ENCODE data around the gene OPN1MW2. TPM values are rescaled to one million over a fixed set of nuclear protein-coding genes. Genes with fewer than 3 reads are reported as not detected.

OPN1MW2 gene
- total and polyA plus RNA-seq, 7 donors, result not detected

Other genes starting within 250 kb of the OPN1MW2 start
- 10 to 100 TPM; 29.8 to 50.1 (median 40.0) TPM for gene HCFC1, start 247.9 kb upstream of the OPN1MW2 start, total RNA-seq
- gene HCFC1, start 247.9 kb upstream of the OPN1MW2 start, polyA plus RNA-seq, result 10 to 100 TPM; 15.1 to 46.5 (median 25.8) TPM
- gene TMEM187, start 247.0 kb upstream of the OPN1MW2 start, total RNA-seq, result 1 to 10 TPM; 3.2 to 7.8 (median 6.8) TPM
- 1 to 10 TPM; 2.2 to 6.7 (median 5.2) TPM for gene TMEM187, start 247.0 kb upstream of the OPN1MW2 start, polyA plus RNA-seq
- 100 to 1,000 TPM in 2 of 4 donors, 10 to 100 TPM in 2; 56.1 to 158 (median 101) TPM for gene IRAK1, start 199.9 kb upstream of the OPN1MW2 start, total RNA-seq
- gene IRAK1, start 199.9 kb upstream of the OPN1MW2 start, polyA plus RNA-seq, result 100 to 1,000 TPM; 127 to 368 (median 202) TPM
- gene MECP2, start 122.0 kb upstream of the OPN1MW2 start, total RNA-seq, result 10 to 100 TPM; 27.6 to 46.9 (median 33.9) TPM
- gene MECP2, start 122.0 kb upstream of the OPN1MW2 start, polyA plus RNA-seq, result 10 to 100 TPM; 33.5 to 54.4 (median 35.5) TPM
- not detected for gene OPN1LW, start 75.5 kb upstream of the OPN1MW2 start, total RNA-seq
- under 1 TPM in 1 of 3 donors, not detected in 2; 0.13 TPM for gene OPN1LW, start 75.5 kb upstream of the OPN1MW2 start, polyA plus RNA-seq
- gene OPN1MW, start 37.2 kb upstream of the OPN1MW2 start, total RNA-seq, result not detected
- not detected for gene OPN1MW, start 37.2 kb upstream of the OPN1MW2 start, polyA plus RNA-seq
- not detected for gene OPN1MW3, start 37.8 kb downstream of the OPN1MW2 start, total RNA-seq
- not detected for gene OPN1MW3, start 37.8 kb downstream of the OPN1MW2 start, polyA plus RNA-seq
- gene TEX28, start 75.4 kb downstream of the OPN1MW2 start, total RNA-seq, result not detected
- gene TEX28, start 75.4 kb downstream of the OPN1MW2 start, polyA plus RNA-seq, result not detected
- gene TKTL1, start 76.0 kb downstream of the OPN1MW2 start, total RNA-seq, result under 1 TPM in 3 of 4 donors, not detected in 1; 0.19 to 0.44 (median 0.26) TPM
- under 1 TPM; 0.24 to 0.52 (median 0.30) TPM for gene TKTL1, start 76.0 kb downstream of the OPN1MW2 start, polyA plus RNA-seq
- gene FLNA, start 154.9 kb downstream of the OPN1MW2 start, total RNA-seq, result 10 to 100 TPM; 66.9 to 92.5 (median 76.4) TPM
- 100 to 1,000 TPM in 1 of 3 donors, 10 to 100 TPM in 2; 45.7 to 106 (median 56.0) TPM for gene FLNA, start 154.9 kb downstream of the OPN1MW2 start, polyA plus RNA-seq
- gene EMD, start 159.5 kb downstream of the OPN1MW2 start, total RNA-seq, result 10 to 100 TPM; 61.1 to 78.2 (median 66.5) TPM
- gene EMD, start 159.5 kb downstream of the OPN1MW2 start, polyA plus RNA-seq, result 100 to 1,000 TPM in 1 of 3 donors, 10 to 100 TPM in 2; 91.6 to 101 (median 94.9) TPM
- gene RPL10, start 178.6 kb downstream of the OPN1MW2 start, total RNA-seq, result 1,000 to 10,000 TPM; 1,403 to 2,633 (median 2,325) TPM
- gene RPL10, start 178.6 kb downstream of the OPN1MW2 start, polyA plus RNA-seq, result 1,000 to 10,000 TPM; 4,938 to 5,433 (median 5,248) TPM
- 100 to 1,000 TPM in 2 of 4 donors, 10 to 100 TPM in 2; 72.6 to 149 (median 111) TPM for gene DNASE1L1, start 189.5 kb downstream of the OPN1MW2 start, total RNA-seq
- gene DNASE1L1, start 189.5 kb downstream of the OPN1MW2 start, polyA plus RNA-seq, result 10 to 100 TPM; 42.2 to 75.1 (median 71.1) TPM
- gene TAFAZZIN, start 191.8 kb downstream of the OPN1MW2 start, total RNA-seq, result 10 to 100 TPM; 17.7 to 25.5 (median 23.6) TPM
- 10 to 100 TPM; 19.2 to 21.8 (median 20.7) TPM for gene TAFAZZIN, start 191.8 kb downstream of the OPN1MW2 start, polyA plus RNA-seq
- gene ATP6AP1, start 208.9 kb downstream of the OPN1MW2 start, total RNA-seq, result 10 to 100 TPM; 34.1 to 38.6 (median 34.5) TPM
- 10 to 100 TPM; 28.3 to 37.1 (median 31.0) TPM for gene ATP6AP1, start 208.9 kb downstream of the OPN1MW2 start, polyA plus RNA-seq
- 10 to 100 TPM; 37.4 to 57.7 (median 49.8) TPM for gene GDI1, start 217.4 kb downstream of the OPN1MW2 start, total RNA-seq
- gene GDI1, start 217.4 kb downstream of the OPN1MW2 start, polyA plus RNA-seq, result 10 to 100 TPM; 37.4 to 52.4 (median 50.7) TPM
- gene FAM50A, start 224.4 kb downstream of the OPN1MW2 start, total RNA-seq, result 10 to 100 TPM; 48.6 to 75.7 (median 55.6) TPM
- gene FAM50A, start 224.4 kb downstream of the OPN1MW2 start, polyA plus RNA-seq, result 100 to 1,000 TPM in 1 of 3 donors, 10 to 100 TPM in 2; 55.0 to 117 (median 86.5) TPM
- gene PLXNA3, start 238.5 kb downstream of the OPN1MW2 start, total RNA-seq, result 1 to 10 TPM; 3.3 to 6.5 (median 6.0) TPM
- gene PLXNA3, start 238.5 kb downstream of the OPN1MW2 start, polyA plus RNA-seq, result 1 to 10 TPM; 1.7 to 2.6 (median 2.5) TPM

All from psoas muscle (tissue), 7 donors.